HG03439 (cell line): Measurements from ENCODE around the gene TMEM94.
"Not testable (repeated sequence)": the region's sequence is repeated elsewhere in the genome, so short reads cannot be mapped to it uniquely, and the experiment has no call there.

Source experiments
- ATAC-seq: cut with Tn5 transposase; IDR thresholded peaks from one replicate; pipeline ENCODE4 v1.9.1; 2021; ENCODE audit warnings: mild to moderate bottlenecking, moderate library complexity; ENCODE audit not compliant: unreplicated experiment

TMEM94 gene

GRCh38 chr17:75456417-75457046 is at the start of gene TMEM94:
Gene TMEM94 (plus strand): TSS chr17:75456635. CDS start chr17:75471906, 15,271 bp downstream.
- ATAC-seq: peak; percentile 93

GRCh38 chr17:75407655-75408352 is 48.6 kb upstream of the TMEM94 start:
- no peak for ATAC-seq

GRCh38 chr17:75410141-75410540 is 46.3 kb upstream of the TMEM94 start:
- ATAC-seq: no peak

GRCh38 chr17:75411328-75412067 is 44.9 kb upstream of the TMEM94 start:
- ATAC-seq: no peak

GRCh38 chr17:75412455-75413317 is 43.7 kb upstream of the TMEM94 start:
- ATAC-seq: no peak

GRCh38 chr17:75414488-75414887 is 41.9 kb upstream of the TMEM94 start:
- ATAC-seq: no peak

GRCh38 chr17:75416006-75416405 is 40.4 kb upstream of the TMEM94 start:
- no peak for ATAC-seq

GRCh38 chr17:75417054-75417580 is 39.3 kb upstream of the TMEM94 start:
- no peak for ATAC-seq

GRCh38 chr17:75418531-75418930 is 37.9 kb upstream of the TMEM94 start:
- ATAC-seq: no peak

- ATAC-seq: no peak
These were observed 27.6 kb upstream of the TMEM94 start for GRCh38 chr17:75428543-75429469.

- no peak for ATAC-seq
These were observed 26.1 kb upstream of the TMEM94 start for GRCh38 chr17:75430159-75430974.

- ATAC-seq: no peak
These were observed 23.1 kb upstream of the TMEM94 start for GRCh38 chr17:75433218-75433783.

- not testable (repeated sequence) for ATAC-seq
These were observed 22.0 kb upstream of the TMEM94 start for GRCh38 chr17:75434433-75434832.

- ATAC-seq: not testable (repeated sequence)
These were observed 19.0 kb upstream of the TMEM94 start for GRCh38 chr17:75437404-75437803.

- no peak for ATAC-seq
These were observed 17.1 kb upstream of the TMEM94 start for GRCh38 chr17:75439287-75439686.

GRCh38 chr17:75440738-75441448 is 15.5 kb upstream of the TMEM94 start:
- no peak for ATAC-seq

GRCh38 chr17:75442168-75443103 is 14.0 kb upstream of the TMEM94 start:
- ATAC-seq: no peak
